Measurements from ENCODE around the gene GNG14. TPM values are rescaled to one million over a fixed set of nuclear protein-coding genes. Genes with fewer than 3 reads are reported as not detected.

GNG14 gene
- total and polyA plus RNA-seq, 4 experiments from 2014 or later: not detected

GRCh38 chr19:12656899-12657571 lies 30.8 kb upstream of the GNG14 start:
- H3K27ac ChIP-seq (ENCODE audit: low read depth, low read length): no peak overlapping the region
- DNase-seq: no peak
- no peak overlapping the region for H3K4me3 Mint-ChIP-seq
- ChIA-PET POLR2A (ENCODE audit: partially characterized antibody) (no interaction called here), CTCF (ENCODE audit: partially characterized antibody) (interaction anchor here (0.7 kb wide), 1 partner anchor 228 kb away, joined by 4 read pairs; no protein-coding TSS in a partner anchor)
- H3K4me3 ChIP-seq (ENCODE audit: low read length in 2 of 2): no peak overlapping the region
- intact Hi-C loops (cut with micrococcal nuclease): no loop called here
- H3K4me1 ChIP-seq (ENCODE audit: insufficient read depth, low read length): no peaks in the 10 kb centered on the region
- H3K27me3 Mint-ChIP-seq: no peaks in the 10 kb centered on the region
- H3K36me3 ChIP-seq (ENCODE audit: insufficient read depth, low read length): peaks cover 56% of the 10 kb centered on the region
- no peaks in the 10 kb centered on the region for H3K27me3 ChIP-seq (ENCODE audit: insufficient read depth, low read length)
- H3K9me3 Mint-ChIP-seq: no peaks in the 10 kb centered on the region
- H3K27ac Mint-ChIP-seq: no peak overlapping the region
- H3K9me3 ChIP-seq (ENCODE audit: control insufficient read depth in 1 of 2, low read length in 2 of 2): no peaks in the 10 kb centered on the region
- peaks cover 35 to 46% of the 10 kb centered on the region in 2 donors for H3K36me3 Mint-ChIP-seq
- H3K4me1 Mint-ChIP-seq: peaks cover 3 to 5% (median 5%) of the 10 kb centered on the region in 4 donors

DNA sequence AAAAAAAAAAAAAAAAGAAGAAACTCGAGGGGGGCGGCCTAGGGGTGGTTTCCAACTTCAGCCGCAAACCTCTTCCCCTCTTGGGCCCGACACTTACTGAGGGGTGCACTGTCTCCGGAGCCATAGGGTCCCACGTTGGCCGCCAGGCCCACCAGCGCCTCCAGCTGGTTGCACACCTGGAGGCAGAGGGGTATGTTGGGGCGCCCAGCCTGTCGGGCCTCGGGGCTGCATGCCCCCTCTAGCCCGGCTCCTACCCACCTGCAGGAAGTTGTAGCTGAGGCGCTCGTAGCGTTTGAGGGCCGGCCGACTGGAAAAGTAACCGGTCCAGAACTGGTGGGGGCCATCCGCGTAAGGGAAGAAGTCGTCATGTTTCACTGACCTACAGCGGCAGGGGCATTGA lies 29.8 kb upstream of the GNG14 start:
- no peaks in the 10 kb centered on the region for H3K9me3 ChIP-seq (ENCODE audit: control insufficient read depth in 1 of 2, low read length in 2 of 2)
- ChIA-PET CTCF (ENCODE audit: partially characterized antibody) (interaction anchor here (0.7 kb wide), 1 partner anchor 227 kb away, joined by 4 read pairs; no protein-coding TSS in a partner anchor), POLR2A (ENCODE audit: partially characterized antibody) (interaction anchor here (1.1 kb wide), 1 partner anchor 47 kb away, joined by 3 read pairs; the partner anchor contains the start of genes ZNF490 and ZNF791)
- DNase-seq: no peak
- peaks cover 37 to 47% of the 10 kb centered on the region in 2 donors for H3K36me3 Mint-ChIP-seq
- H3K4me1 Mint-ChIP-seq: peaks cover 3 to 5% (median 5%) of the 10 kb centered on the region in 4 donors
- intact Hi-C loops (cut with micrococcal nuclease): no loop called here
- H3K27ac Mint-ChIP-seq: no peak overlapping the region
- no peaks in the 10 kb centered on the region for H3K9me3 Mint-ChIP-seq
- peak overlapping the region in 1 of 8 donors; percentile 36 for H3K4me3 Mint-ChIP-seq
- H3K27ac ChIP-seq (ENCODE audit: low read depth, low read length): no peak overlapping the region
- H3K27me3 ChIP-seq (ENCODE audit: insufficient read depth, low read length): no peaks in the 10 kb centered on the region
- no peaks in the 10 kb centered on the region for H3K27me3 Mint-ChIP-seq
- H3K4me1 ChIP-seq (ENCODE audit: insufficient read depth, low read length): no peaks in the 10 kb centered on the region
- peaks cover 61% of the 10 kb centered on the region for H3K36me3 ChIP-seq (ENCODE audit: insufficient read depth, low read length)
- no peak overlapping the region for H3K4me3 ChIP-seq (ENCODE audit: low read length in 2 of 2)

DNA sequence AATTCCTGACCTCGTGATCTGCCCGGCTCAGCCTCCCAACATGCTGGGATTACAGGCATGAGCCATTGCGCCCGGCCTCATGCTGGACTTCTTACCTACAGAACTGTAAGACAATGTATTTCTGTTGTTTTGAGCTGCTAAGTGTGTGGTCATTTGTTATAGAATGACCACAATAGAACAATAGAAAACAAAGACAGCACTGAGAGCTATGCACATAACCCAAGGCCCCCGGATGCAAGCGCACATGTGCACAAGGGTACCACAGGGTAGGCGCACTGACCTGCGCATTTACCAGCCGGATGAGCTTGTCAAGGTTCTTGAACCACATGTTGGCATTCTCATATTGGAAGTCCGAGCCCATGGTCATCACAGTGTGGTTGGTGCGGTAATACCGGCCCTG lies 26.8 kb upstream of the GNG14 start:
- Histone ChIP-seq H3K9me3 (ENCODE audit: control insufficient read depth in 1 of 2, low read length in 2 of 2) (no peaks in the 10 kb centered on the region), H3K27me3 (ENCODE audit: insufficient read depth, low read length) (no peaks in the 10 kb centered on the region), H3K27ac (ENCODE audit: low read depth, low read length) (no peak overlapping the region), H3K4me3 (ENCODE audit: low read length in 2 of 2) (no peak overlapping the region), H3K4me1 (ENCODE audit: insufficient read depth, low read length) (peaks cover 17% of the 10 kb centered on the region), H3K36me3 (ENCODE audit: insufficient read depth, low read length) (peaks cover 64% of the 10 kb centered on the region)
- Mint-ChIP-seq H3K4me3 (no peak overlapping the region), H3K36me3 (peaks cover 29 to 47% of the 10 kb centered on the region in 2 donors), H3K27ac (no peak overlapping the region), H3K27me3 (no peaks in the 10 kb centered on the region), H3K9me3 (no peaks in the 10 kb centered on the region), H3K4me1 (peaks cover 8 to 24% (median 18%) of the 10 kb centered on the region in 4 donors)
- DNase-seq: no peak
- ChIA-PET POLR2A (ENCODE audit: partially characterized antibody) (no interaction called here), CTCF (ENCODE audit: partially characterized antibody) (interaction anchor here (1.1 to 1.2 kb wide), 2 partner anchors 16 to 21 kb away, joined by 3 to 5 read pairs; no protein-coding TSS in a partner anchor)
- intact Hi-C loops (cut with micrococcal nuclease): no loop called here

- peaks cover 24 to 44% of the 10 kb centered on the region in 2 donors for H3K36me3 Mint-ChIP-seq
- peak overlapping the region; percentile 91 to 99 (median 94) for H3K4me3 Mint-ChIP-seq
- Histone ChIP-seq H3K27ac (ENCODE audit: low read depth, low read length) (peak overlapping the region; percentile 96), H3K4me1 (ENCODE audit: insufficient read depth, low read length) (peaks cover 40% of the 10 kb centered on the region), H3K4me3 (ENCODE audit: low read length in 2 of 2) (no peak overlapping the region), H3K9me3 (ENCODE audit: control insufficient read depth in 1 of 2, low read length in 2 of 2) (no peaks in the 10 kb centered on the region), H3K27me3 (ENCODE audit: insufficient read depth, low read length) (no peaks in the 10 kb centered on the region), H3K36me3 (ENCODE audit: insufficient read depth, low read length) (peaks cover 40% of the 10 kb centered on the region)
- CTCF ChIA-PET (ENCODE audit: partially characterized antibody): interaction anchor here (0.6 to 1.5 kb wide), 5 partner anchors 10 to 182 kb away, joined by 3 to 4 read pairs (median 3); no protein-coding TSS in a partner anchor
- peak overlapping the region; percentile 90 to 99 (median 97) for H3K27ac Mint-ChIP-seq
- intact Hi-C loops (cut with micrococcal nuclease): loop anchor here (1.0 kb wide), 1 partner anchor 17 kb away; the partner anchor contains the start of gene DHPS
- no peak for DNase-seq
- H3K9me3 Mint-ChIP-seq: no peaks in the 10 kb centered on the region
- peaks cover 23 to 59% (median 42%) of the 10 kb centered on the region in 4 donors for H3K4me1 Mint-ChIP-seq
- no peaks in the 10 kb centered on the region for H3K27me3 Mint-ChIP-seq
- POLR2A ChIA-PET (ENCODE audit: partially characterized antibody): interaction anchor here (1.0 to 2.5 kb wide), 2 partner anchors 15 to 54 kb away, joined by 3 to 11 read pairs; partner anchors contain the start of genes ZNF490 and ZNF791
Observed at GRCh38 chr19:12664406-12665280, 23.2 kb upstream of the GNG14 start.

- peaks cover 19 to 42% of the 10 kb centered on the region in 2 donors for H3K36me3 Mint-ChIP-seq
- H3K27me3 ChIP-seq (ENCODE audit: insufficient read depth, low read length): no peaks in the 10 kb centered on the region
- H3K27ac Mint-ChIP-seq: peak overlapping the region; percentile 90 to 99 (median 97)
- ChIA-PET POLR2A (ENCODE audit: partially characterized antibody) (interaction anchor here (1.0 to 2.5 kb wide), 5 partner anchors 14 to 126 kb away, joined by 3 to 11 read pairs (median 9); partner anchors contain the start of genes JUNB, TRIR, ZNF490 and ZNF791), CTCF (ENCODE audit: partially characterized antibody) (interaction anchor here (1.4 to 1.5 kb wide), 2 partner anchors 95 to 101 kb away, joined by 3 read pairs; no protein-coding TSS in a partner anchor)
- H3K9me3 ChIP-seq (ENCODE audit: control insufficient read depth in 1 of 2, low read length in 2 of 2): no peaks in the 10 kb centered on the region
- peak overlapping the region; percentile 91 to 99 (median 94) for H3K4me3 Mint-ChIP-seq
- H3K27ac ChIP-seq (ENCODE audit: low read depth, low read length): peak overlapping the region; percentile 96
- peaks cover 22 to 64% (median 44%) of the 10 kb centered on the region in 4 donors for H3K4me1 Mint-ChIP-seq
- DNase-seq: peak; percentile 37 to 73 (median 54)
- H3K4me1 ChIP-seq (ENCODE audit: insufficient read depth, low read length): peaks cover 45% of the 10 kb centered on the region
- H3K9me3 Mint-ChIP-seq: no peaks in the 10 kb centered on the region
- intact Hi-C loops (cut with micrococcal nuclease): loop anchor here (1.0 kb wide), 1 partner anchor 16 kb away; the partner anchor contains the start of gene DHPS
- H3K4me3 ChIP-seq (ENCODE audit: low read length in 2 of 2): peak overlapping the region; percentile 65 to 91
- no peaks in the 10 kb centered on the region for H3K27me3 Mint-ChIP-seq
- peaks cover 36% of the 10 kb centered on the region for H3K36me3 ChIP-seq (ENCODE audit: insufficient read depth, low read length)
Observed at GRCh38 chr19:12665281-12665573, 22.6 kb upstream of the GNG14 start.

- ChIA-PET POLR2A (ENCODE audit: partially characterized antibody) (interaction anchor here (0.6 to 2.5 kb wide), 11 partner anchors 10 to 170 kb away, joined by 3 to 11 read pairs (median 4); partner anchors contain the start of genes DHPS, GET3, JUNB and TRIR), CTCF (ENCODE audit: partially characterized antibody) (interaction anchor here (1.0 to 1.5 kb wide), 4 partner anchors 11 to 102 kb away, joined by 3 to 4 read pairs (median 4); partner anchors contain the start of gene DHPS)
- Histone ChIP-seq H3K27me3 (ENCODE audit: insufficient read depth, low read length) (no peaks in the 10 kb centered on the region), H3K36me3 (ENCODE audit: insufficient read depth, low read length) (peaks cover 33% of the 10 kb centered on the region), H3K9me3 (ENCODE audit: control insufficient read depth in 1 of 2, low read length in 2 of 2) (no peaks in the 10 kb centered on the region), H3K4me3 (ENCODE audit: low read length in 2 of 2) (peak overlapping the region; percentile 65 to 91), H3K4me1 (ENCODE audit: insufficient read depth, low read length) (peaks cover 50% of the 10 kb centered on the region), H3K27ac (ENCODE audit: low read depth, low read length) (peak overlapping the region; percentile 96)
- Mint-ChIP-seq H3K27me3 (no peaks in the 10 kb centered on the region), H3K4me1 (peaks cover 24 to 69% (median 46%) of the 10 kb centered on the region in 4 donors), H3K9me3 (no peaks in the 10 kb centered on the region), H3K4me3 (peak overlapping the region; percentile 91 to 99 (median 94)), H3K36me3 (peaks cover 15 to 42% of the 10 kb centered on the region in 2 donors), H3K27ac (peak overlapping the region; percentile 90 to 99 (median 97))
- DNase-seq: no peak
- intact Hi-C loops (cut with micrococcal nuclease): loop anchor here (1.0 to 2.0 kb wide), 4 partner anchors 16 to 171 kb away; partner anchors contain the start of genes DHPS, ZNF490 and ZNF791
Observed at GRCh38 chr19:12665671-12666264, 22.0 kb upstream of the GNG14 start.

Measured in CD4-positive, alpha-beta memory T cell (primary cell).